HEK293 (cell line): ENCODE results near the gene CSAD.
A peak's percentile ranks its signal among the peaks of the same experiment; 100 is the strongest.

Source experiments
- CTCF ChIP-seq: fragments of 450-650 bp; formaldehyde crosslinking; IDR thresholded peaks from 2 replicates; pipeline ENCODE4 v1.5.1; 2016; ENCODE audit warnings: missing biosample characterization, missing genetic modification characterization
- ZNF146 ChIP-seq: fragments of 450-650 bp; formaldehyde crosslinking; IDR thresholded peaks from 2 replicates; pipeline ENCODE4 v1.5.1; 2016; ENCODE audit warnings: missing biosample characterization, missing genetic modification characterization
- ZNF169 ChIP-seq: fragments of 450-650 bp; formaldehyde crosslinking; IDR thresholded peaks from 2 replicates; pipeline ENCODE4 v1.5.1; 2016; ENCODE audit warnings: missing biosample characterization, missing genetic modification characterization
- ZNF555 ChIP-seq: fragments of 450-650 bp; formaldehyde crosslinking; conservative IDR thresholded peaks from 2 replicates; pipeline ENCODE4 v1.5.1; 2017; ENCODE audit warnings: missing biosample characterization, mild to moderate bottlenecking, missing genetic modification characterization, inconsistent platforms
- ZNF707 ChIP-seq: fragments of 450-650 bp; formaldehyde crosslinking; IDR thresholded peaks from 2 replicates; pipeline ENCODE4 v1.5.1; 2016; ENCODE audit warnings: missing biosample characterization, missing genetic modification characterization
- ZNF791 ChIP-seq: fragments of 450-650 bp; formaldehyde crosslinking; IDR thresholded peaks from 2 replicates; pipeline ENCODE4 v1.5.1; 2016; ENCODE audit warnings: missing biosample characterization, missing genetic modification characterization
- TF ChIP-seq, protein P1 (sequence below): fragments of 450-650 bp; formaldehyde crosslinking; IDR thresholded peaks from 2 replicates; pipeline ENCODE4 v1.5.1; 2016; ENCODE audit warnings: missing biosample characterization, missing genetic modification characterization

DNA sequence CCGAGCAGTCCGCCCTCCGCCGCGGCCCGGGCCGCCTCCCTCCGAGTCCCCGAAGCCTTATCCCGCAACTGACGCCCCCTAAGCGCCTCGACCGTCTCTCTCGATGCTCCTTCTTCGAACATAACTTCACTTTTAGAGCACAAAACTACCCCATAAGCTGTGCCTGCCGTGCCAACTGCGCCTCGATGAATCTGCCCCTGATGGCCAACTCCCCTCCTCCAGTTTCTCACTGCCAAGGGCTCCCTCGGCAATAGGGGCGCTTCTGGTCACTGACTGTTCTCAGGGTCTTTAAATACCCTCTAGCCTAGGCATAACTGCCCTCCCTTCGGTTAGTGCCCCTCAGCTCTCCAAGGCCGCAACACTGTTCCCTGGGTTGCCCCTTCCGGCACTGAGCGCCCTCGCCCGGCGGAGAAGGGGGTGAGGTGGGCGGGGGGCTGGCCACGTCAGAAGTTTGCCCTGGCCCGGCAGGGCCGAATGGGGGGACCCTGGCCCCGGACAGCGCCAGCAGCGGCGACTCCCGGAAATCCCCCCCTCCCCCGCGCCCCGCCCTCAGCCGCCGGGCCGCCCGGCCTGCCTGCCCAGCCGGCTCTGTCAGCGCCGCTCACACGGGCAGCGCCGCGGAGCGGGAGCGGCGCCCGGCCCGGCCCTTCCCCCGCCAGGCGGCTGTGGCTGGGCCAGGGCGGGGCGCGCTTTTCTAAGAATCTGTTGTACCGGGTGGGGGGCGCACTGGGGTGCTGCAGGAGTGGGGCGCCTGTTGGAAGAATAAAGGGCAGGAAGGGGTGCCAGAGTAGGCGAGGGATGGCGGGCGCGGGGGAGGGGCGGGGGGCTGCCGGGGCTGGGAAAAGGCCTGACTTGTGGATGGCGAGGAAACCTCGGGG lies 40.7 kb upstream of the CSAD start:
- no peak for TF ChIP-seq ZNF169 (tag by site-specific recombination)
- TF ChIP-seq CTCF (tag by site-specific recombination) = peak; percentile 90
- TF ChIP-seq, protein P1, sequence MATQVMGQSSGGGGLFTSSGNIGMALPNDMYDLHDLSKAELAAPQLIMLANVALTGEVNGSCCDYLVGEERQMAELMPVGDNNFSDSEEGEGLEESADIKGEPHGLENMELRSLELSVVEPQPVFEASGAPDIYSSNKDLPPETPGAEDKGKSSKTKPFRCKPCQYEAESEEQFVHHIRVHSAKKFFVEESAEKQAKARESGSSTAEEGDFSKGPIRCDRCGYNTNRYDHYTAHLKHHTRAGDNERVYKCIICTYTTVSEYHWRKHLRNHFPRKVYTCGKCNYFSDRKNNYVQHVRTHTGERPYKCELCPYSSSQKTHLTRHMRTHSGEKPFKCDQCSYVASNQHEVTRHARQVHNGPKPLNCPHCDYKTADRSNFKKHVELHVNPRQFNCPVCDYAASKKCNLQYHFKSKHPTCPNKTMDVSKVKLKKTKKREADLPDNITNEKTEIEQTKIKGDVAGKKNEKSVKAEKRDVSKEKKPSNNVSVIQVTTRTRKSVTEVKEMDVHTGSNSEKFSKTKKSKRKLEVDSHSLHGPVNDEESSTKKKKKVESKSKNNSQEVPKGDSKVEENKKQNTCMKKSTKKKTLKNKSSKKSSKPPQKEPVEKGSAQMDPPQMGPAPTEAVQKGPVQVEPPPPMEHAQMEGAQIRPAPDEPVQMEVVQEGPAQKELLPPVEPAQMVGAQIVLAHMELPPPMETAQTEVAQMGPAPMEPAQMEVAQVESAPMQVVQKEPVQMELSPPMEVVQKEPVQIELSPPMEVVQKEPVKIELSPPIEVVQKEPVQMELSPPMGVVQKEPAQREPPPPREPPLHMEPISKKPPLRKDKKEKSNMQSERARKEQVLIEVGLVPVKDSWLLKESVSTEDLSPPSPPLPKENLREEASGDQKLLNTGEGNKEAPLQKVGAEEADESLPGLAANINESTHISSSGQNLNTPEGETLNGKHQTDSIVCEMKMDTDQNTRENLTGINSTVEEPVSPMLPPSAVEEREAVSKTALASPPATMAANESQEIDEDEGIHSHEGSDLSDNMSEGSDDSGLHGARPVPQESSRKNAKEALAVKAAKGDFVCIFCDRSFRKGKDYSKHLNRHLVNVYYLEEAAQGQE (tag by site-specific recombination) = peak; percentile 70
- TF ChIP-seq ZNF555 = no peak
- TF ChIP-seq ZNF146 (tag by site-specific recombination) = no peak
- no peak for TF ChIP-seq ZNF707 (tag by site-specific recombination)
- TF ChIP-seq ZNF791 (tag by site-specific recombination) = no peak
